Progenitor cell of endocrine pancreas (in vitro differentiated cells): ENCODE results near the gene GADD45GIP1. TPM values are rescaled to one million over a fixed set of nuclear protein-coding genes. Genes with fewer than 3 reads are reported as not detected.
A peak's percentile ranks its signal among the peaks of the same experiment; 100 is the strongest.

Source experiments
- DNase-seq: peaks from one replicate; pipeline ENCODE4 v3.0.0; 2021; ENCODE audit warnings: low spot score; ENCODE audit not compliant: unreplicated experiment
- H3K27ac Mint-ChIP-seq: 2 replicates; pipeline ENCODE4 v1.8.0; 2021; ENCODE audit warnings: mild to moderate bottlenecking, moderate library complexity, mixed read lengths
- H3K27me3 Mint-ChIP-seq: 2 replicates; pipeline ENCODE4 v1.8.0; 2021; ENCODE audit warnings: mixed read lengths
- H3K36me3 Mint-ChIP-seq: 2 replicates; pipeline ENCODE4 v1.8.0; 2022; ENCODE audit warnings: mixed read lengths; ENCODE audit not compliant: insufficient read depth
- H3K4me1 Mint-ChIP-seq: 2 replicates; pipeline ENCODE4 v1.8.0; 2021; ENCODE audit warnings: low read depth, mixed read lengths
- H3K4me3 Mint-ChIP-seq: 2 replicates; pipeline ENCODE4 v1.8.0; 2021; ENCODE audit warnings: low read depth, mild to moderate bottlenecking, moderate library complexity, mixed read lengths
- H3K9me3 Mint-ChIP-seq: 2 replicates; pipeline ENCODE4 v1.8.0; 2021; ENCODE audit warnings: low read depth, mixed read lengths
- total RNA-seq: library from RNA; stranded (reverse); gene quantifications from 2 replicates; pipeline ENCODE4 v1.2.1, GENCODE V29; 2021
- TF ChIP-seq, protein P1 (sequence below): fragments of 200-600 bp; sonication (generic); IDR thresholded peaks from one replicate; pipeline ENCODE4 v1.5.0; 2021; ENCODE audit warnings: antibody characterized with exemption, mild to moderate bottlenecking; ENCODE audit not compliant: unreplicated experiment

The GADD45GIP1 gene
- total RNA-seq, 1 donor from 2014 or later, result 20.8 TPM

DNA sequence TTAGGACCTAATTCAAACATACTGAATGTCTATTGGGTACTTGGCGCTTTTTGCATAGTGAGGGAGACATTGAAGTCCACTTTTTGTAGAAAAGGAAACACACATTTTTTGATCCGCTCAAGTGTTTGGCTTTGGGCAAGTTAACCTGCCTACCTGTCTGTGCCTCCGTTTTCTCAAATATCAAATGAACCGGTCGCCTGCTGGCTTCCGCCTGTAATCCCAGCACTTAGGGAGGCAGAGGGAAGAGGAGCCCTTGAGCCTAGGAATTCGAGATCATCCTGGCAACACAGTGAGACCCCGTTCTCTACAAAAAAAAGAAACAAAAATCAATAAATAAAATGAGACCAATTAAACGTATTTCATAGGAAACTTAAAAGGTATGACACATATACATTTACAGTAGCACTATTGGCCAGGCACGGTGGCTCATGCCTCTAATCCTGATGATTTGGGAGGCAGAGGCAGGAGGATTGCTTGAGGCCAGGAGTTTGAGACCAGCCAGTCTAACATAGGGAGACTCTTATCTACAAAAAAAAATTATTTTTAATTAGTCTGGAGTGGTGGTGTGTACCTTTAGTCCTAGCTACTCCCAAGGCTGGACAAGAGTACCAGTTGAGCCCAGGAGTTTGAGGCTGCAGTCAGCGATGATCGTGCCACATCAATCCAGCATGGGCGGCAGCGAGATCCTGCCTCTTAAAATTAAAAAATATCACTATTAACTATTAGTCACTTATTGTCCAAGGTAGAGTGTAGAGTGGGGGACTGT is 10.1 kb downstream of the GADD45GIP1 start:
- Mint-ChIP-seq H3K4me3 (peak overlapping the region; percentile 81), H3K27ac (peak overlapping the region; percentile 95), H3K9me3 (no peaks in the 10 kb centered on the region), H3K36me3 (peaks cover 33% of the 10 kb centered on the region), H3K27me3 (no peaks in the 10 kb centered on the region), H3K4me1 (peaks cover 14% of the 10 kb centered on the region)
- TF ChIP-seq, protein P1, sequence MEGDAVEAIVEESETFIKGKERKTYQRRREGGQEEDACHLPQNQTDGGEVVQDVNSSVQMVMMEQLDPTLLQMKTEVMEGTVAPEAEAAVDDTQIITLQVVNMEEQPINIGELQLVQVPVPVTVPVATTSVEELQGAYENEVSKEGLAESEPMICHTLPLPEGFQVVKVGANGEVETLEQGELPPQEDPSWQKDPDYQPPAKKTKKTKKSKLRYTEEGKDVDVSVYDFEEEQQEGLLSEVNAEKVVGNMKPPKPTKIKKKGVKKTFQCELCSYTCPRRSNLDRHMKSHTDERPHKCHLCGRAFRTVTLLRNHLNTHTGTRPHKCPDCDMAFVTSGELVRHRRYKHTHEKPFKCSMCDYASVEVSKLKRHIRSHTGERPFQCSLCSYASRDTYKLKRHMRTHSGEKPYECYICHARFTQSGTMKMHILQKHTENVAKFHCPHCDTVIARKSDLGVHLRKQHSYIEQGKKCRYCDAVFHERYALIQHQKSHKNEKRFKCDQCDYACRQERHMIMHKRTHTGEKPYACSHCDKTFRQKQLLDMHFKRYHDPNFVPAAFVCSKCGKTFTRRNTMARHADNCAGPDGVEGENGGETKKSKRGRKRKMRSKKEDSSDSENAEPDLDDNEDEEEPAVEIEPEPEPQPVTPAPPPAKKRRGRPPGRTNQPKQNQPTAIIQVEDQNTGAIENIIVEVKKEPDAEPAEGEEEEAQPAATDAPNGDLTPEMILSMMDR, result no peak
- DNase-seq, result no peak

DNA sequence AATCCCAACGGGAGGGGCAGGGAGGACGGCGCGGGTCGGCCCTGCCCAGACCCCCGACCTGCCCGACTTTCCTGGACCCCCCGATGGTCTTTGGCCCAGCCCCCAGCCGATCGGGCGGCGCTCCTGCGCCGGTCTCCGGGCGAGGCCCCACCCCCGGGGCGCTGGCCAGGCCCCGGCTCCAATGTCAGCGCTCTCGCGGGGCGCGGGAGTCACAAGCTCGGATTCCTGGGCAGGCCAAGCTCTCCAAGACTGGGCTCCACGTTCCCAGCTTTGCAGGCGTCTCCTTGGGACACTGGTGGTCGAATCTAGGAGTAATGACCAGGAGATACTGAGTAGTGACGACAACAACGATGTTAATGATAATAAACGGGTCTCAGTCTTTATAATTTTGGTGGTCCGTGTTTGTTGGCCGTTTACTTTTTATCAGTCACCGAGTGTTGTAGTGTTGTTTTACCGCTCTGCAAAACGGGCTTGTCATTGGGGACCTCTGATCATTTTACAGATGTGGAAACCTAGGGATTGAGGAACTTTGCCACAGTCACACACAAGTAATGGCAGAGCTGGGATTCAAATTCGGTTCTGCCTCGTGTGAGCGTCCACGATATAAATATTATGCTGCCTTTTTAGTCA is 10.8 kb downstream of the GADD45GIP1 start:
- DNase-seq, result peak; percentile 58
- Mint-ChIP-seq H3K4me1 (peaks cover 14% of the 10 kb centered on the region), H3K9me3 (no peaks in the 10 kb centered on the region), H3K27me3 (no peaks in the 10 kb centered on the region), H3K4me3 (peak overlapping the region; percentile 81), H3K36me3 (peaks cover 28% of the 10 kb centered on the region), H3K27ac (peak overlapping the region; percentile 95)
- TF ChIP-seq, protein P1, result no peak

DNA sequence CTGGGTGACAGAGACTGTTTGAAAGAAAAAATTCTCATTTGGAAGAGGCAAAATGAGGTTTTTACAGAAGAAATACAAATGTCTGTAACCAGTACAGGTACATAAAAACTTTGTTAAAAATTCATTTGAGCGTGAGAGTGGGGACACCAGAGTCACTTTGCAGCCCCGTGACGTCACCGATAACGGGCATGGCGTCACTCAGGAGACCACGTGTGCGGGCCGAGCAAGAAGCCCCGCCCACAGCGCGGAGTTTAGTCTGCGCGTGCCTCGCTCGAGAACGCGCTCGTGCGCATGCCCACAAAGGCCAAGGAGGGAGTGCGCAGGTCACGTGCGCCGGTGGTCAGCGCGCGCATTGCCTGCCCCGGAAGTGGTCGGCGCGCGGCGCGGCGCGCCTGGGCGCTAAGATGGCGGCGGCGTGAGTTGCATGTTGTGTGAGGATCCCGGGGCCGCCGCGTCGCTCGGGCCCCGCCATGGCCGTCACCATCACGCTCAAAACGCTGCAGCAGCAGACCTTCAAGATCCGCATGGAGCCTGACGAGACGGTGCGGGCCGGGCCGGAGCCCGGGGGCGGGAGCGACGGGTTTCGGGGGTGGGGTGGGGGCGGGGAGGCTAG is 11.4 kb downstream of the GADD45GIP1 start, which contains the start of gene RAD23A:
Gene RAD23A, plus strand, starts transcription at position 384 of the 613 bp plus-strand sequence. Its CDS starts 87 bp downstream, at position 471.
- Mint-ChIP-seq H3K36me3 (peaks cover 30% of the 10 kb centered on the region), H3K4me1 (peaks cover 17% of the 10 kb centered on the region), H3K27ac (peak within 1 kb of the TSS; percentile 98), H3K4me3 (peak within 1 kb of the TSS; percentile 81), H3K27me3 (no peaks in the 10 kb centered on the region), H3K9me3 (no peaks in the 10 kb centered on the region)
- DNase-seq, result peak; percentile 97
- TF ChIP-seq, protein P1, result no peak

DNA sequence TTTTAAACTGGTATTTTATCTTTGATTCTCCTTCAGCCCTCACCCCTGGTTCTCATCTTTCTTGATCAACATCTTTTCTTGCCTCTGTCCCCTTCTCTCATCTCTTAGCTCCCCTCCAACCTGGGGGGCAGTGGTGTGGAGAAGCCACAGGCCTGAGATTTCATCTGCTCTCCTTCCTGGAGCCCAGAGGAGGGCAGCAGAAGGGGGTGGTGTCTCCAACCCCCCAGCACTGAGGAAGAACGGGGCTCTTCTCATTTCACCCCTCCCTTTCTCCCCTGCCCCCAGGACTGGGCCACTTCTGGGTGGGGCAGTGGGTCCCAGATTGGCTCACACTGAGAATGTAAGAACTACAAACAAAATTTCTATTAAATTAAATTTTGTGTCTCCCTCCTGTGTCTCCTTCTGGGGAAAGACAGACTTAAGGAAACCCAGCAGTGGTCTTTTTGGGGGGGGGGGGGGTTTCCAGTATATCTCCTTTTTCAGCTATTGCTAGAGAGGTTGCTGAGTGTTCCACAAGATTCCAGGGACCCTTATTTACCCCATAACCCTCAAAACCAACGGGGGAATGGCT is 12.8 kb downstream of the GADD45GIP1 start:
- TF ChIP-seq, protein P1, result no peak
- DNase-seq, result no peak
- H3K27ac Mint-ChIP-seq, result peak overlapping the region; percentile 98

More for the DNA sequence above, 12.8 kb downstream of the GADD45GIP1 start:
- Mint-ChIP-seq H3K4me3 (no peak overlapping the region), H3K36me3 (peaks cover 34% of the 10 kb centered on the region), H3K27me3 (no peaks in the 10 kb centered on the region), H3K9me3 (no peaks in the 10 kb centered on the region), H3K4me1 (peaks cover 27% of the 10 kb centered on the region)
